Lower leg skin (tissue), 3 donors: ENCODE data around the gene FAAH.

Experiments used
- POLR2A ChIP-seq, 2 donors: fragments of 450-650 bp; IDR thresholded peaks; one replicate each; pipeline ENCODE4 v1.6.1; 2016 to 2017; ENCODE audit warnings: antibody characterized with exemption in 2 of 2, mild to moderate bottlenecking in 1 of 2, moderate library complexity in 1 of 2
- TF ChIP-seq, protein P1 (sequence below), 3 donors: fragments of 450-650 bp; IDR thresholded peaks; one replicate each; pipeline ENCODE4 v1.5.1; 2016; ENCODE audit warnings: antibody characterized with exemption in 3 of 3, mild to moderate bottlenecking in 3 of 3, moderate library complexity in 2 of 3

GRCh38 chr1:46445773-46446256, 51.7 kb downstream of the FAAH start:
- TF ChIP-seq, protein P1, sequence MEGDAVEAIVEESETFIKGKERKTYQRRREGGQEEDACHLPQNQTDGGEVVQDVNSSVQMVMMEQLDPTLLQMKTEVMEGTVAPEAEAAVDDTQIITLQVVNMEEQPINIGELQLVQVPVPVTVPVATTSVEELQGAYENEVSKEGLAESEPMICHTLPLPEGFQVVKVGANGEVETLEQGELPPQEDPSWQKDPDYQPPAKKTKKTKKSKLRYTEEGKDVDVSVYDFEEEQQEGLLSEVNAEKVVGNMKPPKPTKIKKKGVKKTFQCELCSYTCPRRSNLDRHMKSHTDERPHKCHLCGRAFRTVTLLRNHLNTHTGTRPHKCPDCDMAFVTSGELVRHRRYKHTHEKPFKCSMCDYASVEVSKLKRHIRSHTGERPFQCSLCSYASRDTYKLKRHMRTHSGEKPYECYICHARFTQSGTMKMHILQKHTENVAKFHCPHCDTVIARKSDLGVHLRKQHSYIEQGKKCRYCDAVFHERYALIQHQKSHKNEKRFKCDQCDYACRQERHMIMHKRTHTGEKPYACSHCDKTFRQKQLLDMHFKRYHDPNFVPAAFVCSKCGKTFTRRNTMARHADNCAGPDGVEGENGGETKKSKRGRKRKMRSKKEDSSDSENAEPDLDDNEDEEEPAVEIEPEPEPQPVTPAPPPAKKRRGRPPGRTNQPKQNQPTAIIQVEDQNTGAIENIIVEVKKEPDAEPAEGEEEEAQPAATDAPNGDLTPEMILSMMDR (IDR thresholded peaks at IDR 0.05) = no peak
- TF ChIP-seq POLR2A (IDR thresholded peaks at IDR 0.05) = no peak
